Measurements from ENCODE around the gene ADGRF3.
"Not testable (repeated sequence)": the region's sequence is repeated elsewhere in the genome, so short reads cannot be mapped to it uniquely, and the experiment has no call there.

ADGRF3 gene, protein sequence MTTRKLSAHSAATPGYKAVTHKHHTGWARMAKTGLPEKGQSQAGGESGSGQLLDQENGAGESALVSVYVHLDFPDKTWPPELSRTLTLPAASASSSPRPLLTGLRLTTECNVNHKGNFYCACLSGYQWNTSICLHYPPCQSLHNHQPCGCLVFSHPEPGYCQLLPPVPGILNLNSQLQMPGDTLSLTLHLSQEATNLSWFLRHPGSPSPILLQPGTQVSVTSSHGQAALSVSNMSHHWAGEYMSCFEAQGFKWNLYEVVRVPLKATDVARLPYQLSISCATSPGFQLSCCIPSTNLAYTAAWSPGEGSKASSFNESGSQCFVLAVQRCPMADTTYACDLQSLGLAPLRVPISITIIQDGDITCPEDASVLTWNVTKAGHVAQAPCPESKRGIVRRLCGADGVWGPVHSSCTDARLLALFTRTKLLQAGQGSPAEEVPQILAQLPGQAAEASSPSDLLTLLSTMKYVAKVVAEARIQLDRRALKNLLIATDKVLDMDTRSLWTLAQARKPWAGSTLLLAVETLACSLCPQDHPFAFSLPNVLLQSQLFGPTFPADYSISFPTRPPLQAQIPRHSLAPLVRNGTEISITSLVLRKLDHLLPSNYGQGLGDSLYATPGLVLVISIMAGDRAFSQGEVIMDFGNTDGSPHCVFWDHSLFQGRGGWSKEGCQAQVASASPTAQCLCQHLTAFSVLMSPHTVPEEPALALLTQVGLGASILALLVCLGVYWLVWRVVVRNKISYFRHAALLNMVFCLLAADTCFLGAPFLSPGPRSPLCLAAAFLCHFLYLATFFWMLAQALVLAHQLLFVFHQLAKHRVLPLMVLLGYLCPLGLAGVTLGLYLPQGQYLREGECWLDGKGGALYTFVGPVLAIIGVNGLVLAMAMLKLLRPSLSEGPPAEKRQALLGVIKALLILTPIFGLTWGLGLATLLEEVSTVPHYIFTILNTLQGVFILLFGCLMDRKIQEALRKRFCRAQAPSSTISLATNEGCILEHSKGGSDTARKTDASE

DNA sequence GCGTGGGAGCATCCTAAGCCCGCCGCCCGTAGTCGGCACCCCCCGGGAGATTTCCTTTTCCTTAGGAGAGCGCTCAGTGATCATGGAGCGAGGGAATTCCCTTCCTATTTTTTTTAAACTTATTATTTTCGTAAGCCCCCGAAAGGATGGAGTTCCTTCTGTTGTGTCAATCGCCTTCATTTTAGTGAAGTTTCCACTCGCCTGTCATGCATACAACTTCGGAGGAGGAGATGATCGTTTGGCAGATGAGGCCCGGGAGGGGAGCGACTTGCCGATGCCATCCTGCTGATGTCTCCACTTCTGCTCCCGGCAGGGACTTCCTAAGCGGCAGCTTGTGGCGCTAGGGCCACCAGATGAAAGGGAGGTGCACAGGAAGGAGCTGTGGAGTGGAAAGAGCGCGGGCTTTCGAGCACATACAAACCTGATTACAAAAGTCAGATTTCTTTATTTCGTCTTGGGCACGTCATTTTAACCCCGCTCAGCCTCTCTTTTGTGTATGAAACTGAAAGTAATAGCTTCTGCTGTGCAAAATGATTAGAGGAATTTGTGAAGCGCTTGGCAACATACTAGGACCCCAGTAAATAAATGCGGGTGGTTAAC lies at the start of gene ADGRF3:
ADGRF3 (minus strand) TSS at position 336 of the 600 bp plus-strand sequence. CDS start 555 bp downstream, outside the sequence.
- DNase-seq = peak; percentile 48

DNA sequence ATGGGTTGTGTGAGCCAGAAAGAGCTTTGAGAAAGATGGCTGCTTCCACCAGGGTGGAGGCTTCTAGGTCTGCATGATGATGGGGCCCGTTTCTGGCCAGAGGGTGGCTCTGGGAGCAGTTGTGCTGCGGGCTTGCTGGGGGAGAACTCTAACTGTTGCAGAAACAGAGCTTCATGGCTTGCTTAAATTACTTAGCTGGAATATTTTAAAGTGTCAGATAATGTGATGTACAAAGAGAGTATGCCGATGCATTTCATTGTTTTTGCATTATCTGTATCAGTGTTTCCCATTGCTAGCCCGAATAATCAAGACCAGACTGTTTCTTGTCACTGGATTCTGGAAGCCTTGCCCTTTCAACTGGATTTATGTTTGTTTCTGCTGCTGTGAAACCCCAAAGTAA lies 48.8 kb upstream of the ADGRF3 start:
- no peak for DNase-seq

DNA sequence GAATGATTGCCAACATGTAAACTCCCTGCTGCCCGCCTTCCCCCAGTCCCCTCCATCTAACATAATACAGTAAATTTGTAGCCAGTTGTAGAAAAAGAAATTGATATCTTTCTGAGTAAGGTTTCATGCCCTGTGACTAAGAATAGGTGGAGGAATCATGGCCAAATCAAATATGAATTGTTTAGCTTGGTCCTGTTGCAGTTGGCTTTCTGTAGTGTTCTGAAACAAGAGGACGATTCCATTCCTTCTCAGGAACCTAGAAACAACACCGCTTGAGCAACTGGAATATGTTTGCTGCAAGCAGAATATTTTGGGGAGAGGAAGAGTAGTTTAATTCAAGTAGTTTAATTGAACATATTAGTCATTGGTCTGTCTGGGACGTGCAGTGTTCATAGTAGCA lies 48.1 kb upstream of the ADGRF3 start:
- no peak for DNase-seq

DNA sequence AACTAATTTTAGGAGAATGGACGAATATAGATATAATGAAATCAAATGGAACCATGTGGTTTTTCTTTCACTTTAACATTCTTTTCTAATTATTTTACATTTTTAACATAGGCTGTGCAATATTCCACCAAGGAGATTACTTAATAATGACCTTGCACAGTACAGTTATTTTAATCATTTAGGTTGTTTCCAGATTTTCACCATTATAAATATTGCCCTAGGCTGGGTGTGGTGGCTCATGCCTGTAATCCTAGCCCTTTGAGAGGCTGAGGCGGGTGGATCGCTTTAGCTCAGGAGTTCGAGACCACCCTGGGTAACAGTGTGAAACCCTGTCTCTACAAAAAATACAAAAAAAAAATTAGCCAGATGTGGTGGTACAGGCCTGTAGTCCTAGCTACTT lies 40.6 kb upstream of the ADGRF3 start:
- DNase-seq = no peak

DNA sequence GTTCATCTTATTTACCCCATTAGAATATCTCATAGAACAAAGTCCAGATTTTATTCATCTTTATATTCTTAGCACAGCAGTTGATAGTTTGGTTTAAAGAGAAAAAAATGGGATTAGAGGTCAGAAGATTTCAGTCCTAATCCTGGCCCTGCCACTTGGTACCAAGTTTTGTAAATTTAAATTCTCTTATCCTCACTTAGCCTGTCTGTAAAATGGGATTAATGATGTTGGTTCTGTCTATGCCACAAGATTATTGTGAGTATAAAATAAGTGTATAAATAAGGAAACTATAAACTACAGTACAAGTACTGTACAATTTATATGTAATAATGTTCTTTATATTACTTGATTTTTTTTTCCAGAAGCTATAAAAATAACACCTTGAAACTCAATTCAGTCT lies 38.0 kb upstream of the ADGRF3 start:
- DNase-seq = no peak

DNA sequence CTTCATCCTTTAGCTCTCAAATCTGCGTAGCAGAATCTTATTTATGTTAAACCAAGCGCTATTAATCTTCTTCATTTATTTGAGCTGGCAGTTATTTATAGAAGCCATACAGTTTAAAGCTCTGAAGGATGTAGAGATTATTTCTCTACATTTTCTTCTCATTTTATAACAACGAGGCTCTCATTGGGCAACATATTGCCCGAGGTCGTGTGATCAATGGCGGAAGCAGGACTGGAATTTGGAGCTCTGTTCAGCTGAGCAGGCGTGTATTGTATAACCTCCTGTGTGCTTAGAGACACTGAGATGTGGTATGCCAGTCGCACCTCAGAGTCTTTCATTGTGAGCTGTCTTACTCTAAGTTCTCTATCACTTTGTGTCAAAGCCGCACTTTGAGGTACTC lies 37.6 kb upstream of the ADGRF3 start:
- no peak for DNase-seq

DNA sequence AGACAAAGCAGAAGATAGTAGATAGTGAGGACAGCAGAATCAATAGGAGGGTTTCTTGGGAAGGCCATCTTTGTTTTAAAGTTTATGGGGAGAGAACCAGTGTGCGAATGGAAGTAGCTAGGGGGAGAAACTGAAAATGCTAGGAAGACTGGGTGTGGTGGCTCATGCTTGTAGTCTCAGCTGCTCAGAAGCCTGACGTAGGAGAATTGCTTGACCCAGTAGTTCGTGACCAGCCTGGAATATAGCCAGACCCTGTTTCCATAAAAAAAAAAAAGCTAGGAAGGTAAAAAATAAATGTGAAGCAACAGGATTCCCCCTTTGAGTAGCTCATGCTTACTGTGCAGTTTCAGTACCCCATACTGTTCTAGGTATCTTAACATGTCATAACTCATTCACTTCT lies 36.0 kb upstream of the ADGRF3 start:
- no peak for DNase-seq

DNA sequence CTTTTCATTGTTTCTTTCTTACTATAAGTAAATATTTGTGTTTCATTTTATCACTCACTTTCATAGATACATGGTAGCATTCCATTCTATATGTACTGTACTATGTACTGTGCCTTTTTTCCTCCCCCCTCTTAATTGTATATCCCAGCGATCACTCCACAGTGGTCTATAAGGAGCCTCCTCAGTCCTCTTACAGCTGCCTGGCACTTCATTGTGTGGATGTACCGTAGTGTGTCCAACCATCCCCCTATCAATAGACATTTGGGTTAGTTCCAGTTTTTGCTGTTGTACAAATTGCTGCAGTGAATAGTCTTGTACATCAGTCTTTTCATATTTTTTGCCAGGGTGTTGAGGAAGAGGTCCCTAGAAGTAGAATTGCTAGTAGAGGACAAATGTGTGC lies 33.7 kb upstream of the ADGRF3 start:
- DNase-seq = no peak

DNA sequence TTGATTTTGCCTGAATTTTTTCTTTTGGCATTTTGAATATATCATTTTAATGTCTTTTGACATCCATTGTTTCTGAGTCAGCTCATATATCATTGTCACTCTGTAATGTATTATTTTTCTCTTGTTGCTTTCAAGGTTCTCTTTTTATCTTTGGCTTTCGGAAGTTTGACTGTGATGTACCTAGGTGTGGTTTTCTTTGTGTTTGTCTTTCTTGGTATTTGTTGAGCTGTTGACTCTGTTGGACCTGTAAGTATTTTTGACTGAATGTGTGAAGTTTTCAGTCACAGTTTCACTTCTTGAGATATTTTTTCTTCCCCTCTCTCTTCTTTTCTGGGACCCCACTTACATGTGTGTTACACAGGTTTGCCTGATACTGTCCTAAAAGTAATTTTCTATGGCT lies 30.2 kb upstream of the ADGRF3 start:
- DNase-seq = no peak

DNA sequence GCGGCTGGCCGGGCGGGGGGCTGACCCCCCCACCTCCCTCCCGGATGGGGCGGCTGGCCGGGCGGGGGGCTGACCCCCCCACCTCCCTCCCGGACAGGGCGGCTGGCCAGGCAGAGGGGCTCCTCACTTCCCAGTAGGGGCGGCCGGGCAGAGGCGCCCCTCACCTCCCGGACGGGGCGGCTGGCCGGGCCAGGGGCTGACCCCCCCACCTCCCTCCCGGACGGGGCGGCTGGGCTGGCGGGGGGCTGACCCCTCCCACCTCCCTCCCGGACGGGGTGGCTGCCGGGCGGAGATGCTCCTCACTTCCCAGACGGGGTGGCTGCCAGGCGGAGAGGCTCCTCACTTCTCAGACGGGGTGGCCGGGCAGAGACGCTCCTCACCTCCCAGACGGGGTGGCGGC lies 24.3 kb upstream of the ADGRF3 start:
- not testable (repeated sequence) for DNase-seq

DNA sequence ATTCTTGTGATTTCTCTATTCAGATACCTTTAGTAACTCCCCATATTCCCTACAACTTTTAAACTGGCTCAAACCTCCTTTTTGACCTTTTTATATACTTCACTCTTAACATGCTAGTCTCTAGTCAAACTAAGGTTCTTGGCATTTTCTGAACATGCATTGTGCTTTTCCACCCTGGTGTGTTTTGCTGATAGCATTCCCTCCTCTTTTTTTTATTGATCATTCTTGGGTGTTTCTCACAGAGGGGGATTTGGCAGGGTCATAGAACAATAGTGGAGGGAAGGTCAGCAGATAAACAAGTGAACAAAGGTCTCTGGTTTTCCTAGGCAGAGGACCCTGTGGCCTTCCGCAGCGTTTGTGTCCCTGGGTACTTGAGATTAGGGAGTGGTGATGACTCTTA lies 23.1 kb upstream of the ADGRF3 start:
- not testable (repeated sequence) for DNase-seq

DNA sequence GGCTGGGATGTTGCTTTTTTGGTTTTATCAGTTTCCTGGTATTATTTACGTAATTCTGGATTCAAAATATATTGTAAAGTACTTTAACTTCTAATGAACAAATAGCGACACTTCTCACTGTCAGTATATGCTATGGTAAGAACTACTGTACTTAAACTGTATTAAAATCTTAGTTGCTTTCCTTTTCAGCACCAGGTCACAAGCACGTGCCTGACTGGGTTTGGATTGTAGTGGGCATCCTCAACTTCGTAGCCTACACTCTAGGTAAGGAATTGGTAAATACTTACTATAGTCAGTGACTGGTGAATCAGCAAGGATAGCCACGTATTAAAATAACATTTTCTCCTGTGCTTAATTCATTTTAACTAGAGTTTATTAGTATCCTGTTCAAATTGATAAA lies 20.4 kb upstream of the ADGRF3 start:
- no peak for DNase-seq

DNA sequence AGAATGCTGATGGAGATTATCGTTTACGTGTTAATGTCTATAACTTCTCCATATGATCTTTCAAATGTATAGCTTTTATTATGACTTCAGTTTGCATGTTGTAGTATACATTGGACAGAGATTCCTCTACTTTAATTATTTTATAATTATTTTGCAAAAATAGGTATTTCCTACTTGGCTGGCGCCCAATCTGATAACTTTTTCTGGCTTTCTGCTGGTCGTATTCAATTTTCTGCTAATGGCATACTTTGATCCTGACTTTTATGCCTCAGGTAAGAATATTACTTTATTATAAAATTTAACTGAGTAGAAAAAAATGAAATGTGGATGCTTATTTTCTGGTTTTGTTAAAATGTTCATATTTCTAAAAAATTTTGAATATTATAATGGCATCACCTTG lies 18.1 kb upstream of the ADGRF3 start:
- no peak for DNase-seq

DNA sequence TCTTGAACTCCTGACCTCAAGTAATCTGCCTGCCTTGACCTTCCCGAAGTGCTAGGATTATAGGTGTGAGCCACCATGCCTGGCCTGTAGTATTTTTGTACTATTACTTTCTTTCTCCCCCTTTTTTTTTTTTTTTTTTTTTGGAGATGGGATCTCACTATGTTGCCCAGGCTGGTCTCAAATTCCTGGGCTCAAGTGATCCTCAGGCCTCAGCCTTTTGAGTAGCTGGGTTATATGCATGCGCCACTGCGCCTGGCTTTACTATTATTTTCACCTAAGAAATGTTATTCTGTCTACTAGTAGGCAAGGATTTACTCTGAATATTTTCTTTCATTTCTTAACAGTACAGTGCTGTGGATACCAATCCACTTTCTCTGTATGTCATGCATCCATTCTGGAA lies 17.4 kb upstream of the ADGRF3 start:
- DNase-seq = no peak

DNA sequence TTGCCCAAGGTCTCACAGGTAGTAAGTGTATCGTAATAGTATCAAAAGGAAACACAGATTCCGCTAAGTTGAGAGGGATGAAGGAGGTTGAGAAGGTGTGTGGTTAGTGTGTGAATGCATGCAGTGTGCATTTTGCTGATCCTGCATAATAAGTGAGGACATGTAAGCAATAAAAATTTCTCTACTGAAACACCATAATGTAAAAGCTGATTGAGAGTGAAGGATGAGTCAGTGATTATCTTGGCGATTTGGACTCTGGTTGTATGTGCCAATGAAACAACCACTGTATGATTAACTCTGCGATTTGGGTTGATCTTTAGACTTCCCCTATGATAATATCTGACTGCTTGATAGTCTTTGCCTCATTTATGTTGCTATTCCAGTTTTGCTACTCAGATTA lies 16.7 kb upstream of the ADGRF3 start:
- DNase-seq = no peak

DNA sequence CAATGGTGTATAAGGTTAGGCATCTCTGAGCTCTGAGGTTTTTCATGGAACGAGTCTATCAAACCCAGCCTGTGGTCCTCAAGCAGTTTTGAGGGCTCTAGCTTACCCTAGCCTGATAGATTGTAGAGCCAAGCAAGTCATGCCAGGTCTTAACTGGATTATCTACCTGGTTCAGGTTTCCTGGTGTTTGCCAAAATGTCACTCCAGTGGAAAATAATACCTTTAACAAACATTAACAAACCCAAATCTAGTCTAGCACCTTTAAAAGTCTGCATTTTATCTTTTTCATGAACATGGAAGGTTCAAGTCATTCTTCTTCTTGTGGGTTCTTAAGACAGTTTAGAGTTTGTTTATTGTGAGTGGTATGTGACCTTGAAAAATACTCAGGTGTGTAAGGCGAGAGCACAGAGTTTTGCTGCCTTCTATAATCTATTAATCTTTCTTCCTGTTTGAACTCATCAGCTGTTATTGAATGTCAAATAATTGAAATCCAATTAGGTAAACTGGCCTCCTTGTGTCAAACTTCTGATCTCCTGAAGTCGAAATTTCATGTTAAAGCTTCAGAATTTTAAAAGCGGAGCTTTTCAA lies 13.4 kb upstream of the ADGRF3 start:
- no peak for DNase-seq

DNA sequence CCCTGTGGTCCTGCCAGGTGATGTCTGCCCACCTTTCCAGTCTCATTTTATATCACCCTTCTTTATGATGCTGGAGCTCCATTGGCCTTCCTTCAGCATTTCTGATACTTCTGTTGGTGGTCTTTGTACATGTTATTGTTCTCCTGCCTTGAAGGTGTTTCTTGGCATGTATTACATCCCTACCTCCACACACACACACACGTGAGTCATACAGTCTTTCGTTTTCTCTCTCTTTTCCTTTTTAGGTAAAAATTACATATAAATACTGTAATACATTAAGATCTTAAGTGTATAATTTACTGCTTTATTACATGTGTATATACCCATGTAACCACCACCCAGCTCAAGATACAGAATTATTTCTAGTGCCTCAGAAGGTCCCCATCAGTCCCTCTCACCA lies 10.2 kb upstream of the ADGRF3 start:
- no peak for DNase-seq

DNA sequence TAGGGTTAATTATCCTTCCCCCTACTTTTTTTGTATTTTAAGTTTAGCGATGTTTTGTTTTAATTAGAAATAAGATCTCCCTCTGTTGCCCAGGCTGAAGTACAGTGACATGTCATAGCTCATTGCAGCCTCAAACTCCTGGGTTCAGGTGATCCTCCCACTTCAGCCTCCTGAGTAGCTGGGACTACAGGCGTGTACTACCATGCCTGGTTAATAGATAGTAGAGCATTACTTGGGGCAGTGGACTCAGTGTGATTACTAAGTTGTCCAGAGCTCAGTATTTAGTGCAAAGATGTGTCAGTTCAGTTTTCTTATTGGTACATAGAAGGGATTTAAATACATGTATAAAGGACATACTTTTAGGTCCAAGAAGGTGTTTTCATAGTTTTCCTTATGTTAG lies 9.5 kb upstream of the ADGRF3 start:
- no peak for DNase-seq

DNA sequence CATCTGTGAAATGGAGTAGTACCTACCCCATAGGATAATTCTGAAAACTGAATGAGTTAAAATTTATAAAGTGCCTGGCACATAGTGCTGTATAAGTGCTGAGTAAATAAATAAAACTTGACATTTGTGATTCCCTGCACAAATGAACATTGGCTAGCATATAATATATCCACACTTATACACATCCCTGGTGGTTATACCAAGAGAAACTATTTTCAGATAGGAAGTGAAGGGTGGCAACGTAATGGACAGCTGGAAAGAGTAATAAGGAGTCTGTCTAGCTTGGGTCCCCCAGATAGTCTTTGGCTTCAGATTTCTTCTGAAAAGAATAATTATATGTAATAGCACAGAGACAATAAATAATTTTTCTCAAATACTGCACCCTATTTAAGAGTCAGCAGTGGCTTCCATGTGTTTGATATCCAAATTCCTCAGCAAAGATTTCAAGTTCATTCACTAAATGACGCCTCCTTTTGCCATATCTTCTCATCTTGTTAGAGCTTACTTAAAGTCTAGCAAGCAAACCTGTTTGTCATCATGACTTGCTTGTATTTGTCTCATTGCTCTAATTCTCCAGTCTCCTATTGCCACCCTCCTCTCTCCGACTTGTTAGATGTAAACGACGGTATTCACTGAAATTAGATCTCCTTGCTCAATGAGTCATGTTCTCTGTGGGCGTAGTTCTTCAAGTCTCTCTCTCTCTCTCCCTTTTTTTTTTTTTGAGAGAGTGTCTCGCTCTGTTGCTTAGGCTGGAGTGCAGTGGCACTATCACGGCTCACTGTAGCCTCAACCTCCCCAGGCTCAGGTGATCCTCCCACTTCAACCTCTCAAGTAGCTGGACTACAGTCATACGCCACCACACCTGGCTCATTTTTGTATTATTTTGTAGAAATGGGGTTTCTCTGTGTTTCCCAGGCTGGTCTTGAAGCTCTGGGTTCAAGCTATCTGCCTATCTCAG lies 8.7 kb upstream of the ADGRF3 start:
- peak; percentile 79 for DNase-seq

DNA sequence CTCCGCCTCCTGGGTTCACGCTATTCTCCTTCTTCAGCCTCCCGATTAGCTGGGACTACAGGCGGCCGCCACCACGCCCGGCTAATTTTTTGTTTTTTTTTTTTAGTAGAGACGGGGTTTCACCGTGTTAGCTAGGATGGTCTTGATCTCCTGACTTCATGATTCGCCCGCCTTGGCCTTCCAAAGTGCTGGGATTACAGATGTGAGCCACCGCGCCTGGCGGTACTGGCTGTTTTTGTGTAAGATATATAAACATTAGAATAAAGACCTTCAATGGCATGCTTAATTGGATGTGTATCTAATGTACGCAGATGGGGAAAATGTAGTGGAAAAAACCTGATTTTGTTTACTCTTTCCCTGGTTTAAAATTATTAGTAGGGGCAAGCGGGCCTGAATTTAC lies 7.9 kb upstream of the ADGRF3 start:
- not testable (repeated sequence) for DNase-seq

DNA sequence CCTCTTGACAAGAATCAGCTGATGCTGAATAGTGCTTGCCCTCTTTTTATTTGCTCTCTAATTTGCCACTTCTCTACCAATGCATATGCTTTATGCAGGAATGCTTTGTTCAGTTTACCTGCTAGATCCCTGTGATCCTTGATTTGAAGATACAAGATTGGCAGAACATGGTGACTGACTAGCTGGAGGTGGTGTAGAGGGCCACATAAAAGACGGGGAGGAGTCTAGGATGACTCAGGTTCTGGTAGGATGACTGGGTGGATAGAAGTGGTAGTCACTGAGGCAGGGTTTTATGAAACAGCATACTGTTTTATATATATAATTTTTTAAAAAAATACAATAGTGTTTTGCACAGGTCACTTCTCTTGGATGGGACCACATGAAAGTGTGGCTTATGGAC lies 6.3 kb upstream of the ADGRF3 start:
- DNase-seq = peak; percentile 42

Measured in kidney glomerular epithelial cell (primary cell).